ENCODE measurements around the gene PITPNM1. TPM values are rescaled to one million over a fixed set of nuclear protein-coding genes. Genes with fewer than 3 reads are reported as not detected.
"Not testable (repeated sequence)": the region's sequence is repeated elsewhere in the genome, so short reads cannot be mapped to it uniquely, and the experiment has no call there.

Gene PITPNM1
- total RNA-seq, 1 donor from 2014 or later = 55.8 TPM

DNA sequence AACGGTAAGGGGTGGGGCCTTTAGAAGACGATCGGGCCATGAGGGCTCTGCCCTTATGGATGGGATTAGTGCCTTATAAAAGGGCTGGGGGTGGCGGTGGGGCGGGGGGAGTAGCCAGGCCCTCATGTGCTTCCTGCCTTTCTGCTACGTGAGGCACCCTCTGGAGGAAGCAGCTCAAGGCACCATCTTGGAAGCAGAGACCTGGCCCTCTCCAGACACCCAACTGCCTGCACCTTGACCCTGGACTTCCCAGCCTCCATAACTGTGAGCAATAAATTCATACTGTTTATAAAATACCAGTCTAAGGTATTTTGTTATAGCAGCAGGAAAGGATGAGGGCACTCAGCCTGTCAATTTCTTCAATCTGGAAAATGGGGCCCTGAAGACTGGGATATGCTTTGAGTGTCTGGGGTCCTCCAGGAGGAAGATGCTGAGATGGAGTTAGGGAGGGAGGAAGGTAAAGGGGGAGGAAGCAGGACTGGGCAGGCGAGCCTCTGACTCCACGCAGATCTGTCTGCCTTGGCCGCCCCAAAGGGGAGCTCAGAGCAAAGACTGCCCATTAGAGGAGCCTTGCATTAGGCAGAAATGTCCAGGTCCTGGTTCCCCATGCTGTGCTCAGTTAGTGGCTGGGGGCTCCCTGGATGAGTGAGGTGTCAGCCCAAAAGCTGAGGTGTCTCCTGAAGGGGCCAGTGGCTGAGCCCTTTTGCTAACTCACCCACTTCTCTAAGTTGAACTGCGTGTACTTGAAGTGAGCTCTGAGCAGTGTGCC lies 12.8 kb upstream of the PITPNM1 start:
- H3K36me3 Mint-ChIP-seq = no peaks in the 10 kb centered on the region
- H3K27me3 Mint-ChIP-seq (ENCODE audit: low read depth) = peaks cover 28% of the 10 kb centered on the region
- no peak overlapping the region for H3K27ac Mint-ChIP-seq
- DNase-seq (ENCODE audit: low spot score in 2 of 2, unreplicated experiment in 2 of 2) = no peak
- H3K4me3 Mint-ChIP-seq = no peak overlapping the region
- no peak for TF ChIP-seq CTCF (IDR thresholded peaks at IDR 0.05; ENCODE audit: unreplicated experiment)
- no peaks in the 10 kb centered on the region for H3K4me1 Mint-ChIP-seq
- no peaks in the 10 kb centered on the region for H3K9me3 Mint-ChIP-seq

GRCh38 chr11:67516806-67517205 lies 11.6 kb upstream of the PITPNM1 start:
- TF ChIP-seq CTCF (IDR thresholded peaks at IDR 0.05; ENCODE audit: unreplicated experiment) = no peak
- no peak for DNase-seq (ENCODE audit: low spot score in 2 of 2, unreplicated experiment in 2 of 2)
- H3K4me1 Mint-ChIP-seq = no peaks in the 10 kb centered on the region
- no peak overlapping the region for H3K4me3 Mint-ChIP-seq
- H3K27me3 Mint-ChIP-seq (ENCODE audit: low read depth) = peaks cover 32% of the 10 kb centered on the region
- no peaks in the 10 kb centered on the region for H3K36me3 Mint-ChIP-seq
- H3K9me3 Mint-ChIP-seq = no peaks in the 10 kb centered on the region
- no peak overlapping the region for H3K27ac Mint-ChIP-seq

DNA sequence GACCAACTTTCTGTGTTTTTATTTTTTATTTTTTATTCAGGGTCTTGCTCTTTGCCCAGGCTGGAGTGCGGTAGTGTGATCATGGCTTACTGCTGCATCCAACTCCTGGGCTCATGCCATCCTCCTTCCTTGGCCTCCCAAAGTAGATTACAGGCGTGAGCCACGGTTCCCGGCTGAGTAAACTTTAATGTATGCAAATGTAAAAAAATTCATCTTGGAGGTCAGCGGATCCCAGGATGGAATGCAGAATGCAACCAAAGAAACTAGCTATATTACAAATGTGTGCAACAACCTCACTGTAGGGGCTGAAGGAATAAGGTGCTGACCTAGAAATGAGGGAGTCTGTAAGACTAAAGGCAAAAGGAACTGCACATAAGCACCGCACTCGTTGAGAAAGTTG lies 9.0 kb upstream of the PITPNM1 start:
- no peaks in the 10 kb centered on the region for H3K9me3 Mint-ChIP-seq
- H3K27me3 Mint-ChIP-seq (ENCODE audit: low read depth) = peaks cover 42% of the 10 kb centered on the region
- H3K36me3 Mint-ChIP-seq = no peaks in the 10 kb centered on the region
- H3K4me3 Mint-ChIP-seq = no peak overlapping the region
- DNase-seq (ENCODE audit: low spot score in 2 of 2, unreplicated experiment in 2 of 2) = no peak
- no peak for TF ChIP-seq CTCF (IDR thresholded peaks at IDR 0.05; ENCODE audit: unreplicated experiment)
- no peak overlapping the region for H3K27ac Mint-ChIP-seq
- H3K4me1 Mint-ChIP-seq = peaks cover 1% of the 10 kb centered on the region

DNA sequence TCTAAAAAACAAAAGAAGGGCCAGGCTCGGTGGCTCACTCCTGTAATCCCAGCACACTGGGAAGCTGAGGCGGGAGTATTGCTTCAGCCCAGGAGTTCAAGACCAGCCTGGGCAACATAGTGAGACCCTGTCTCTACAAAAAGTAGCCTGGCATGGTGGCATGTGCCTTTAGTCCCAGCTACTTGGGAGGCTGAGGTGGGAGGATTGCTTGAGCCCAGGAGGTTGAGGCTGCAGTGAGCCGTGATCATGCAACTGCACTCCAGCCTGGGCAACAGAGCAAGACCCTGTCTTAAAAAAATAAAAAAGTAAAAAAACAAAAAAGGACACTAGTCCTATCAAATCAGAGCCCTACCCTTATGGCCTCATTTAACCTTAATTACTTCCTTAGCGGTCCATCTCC lies 6.4 kb upstream of the PITPNM1 start:
- Mint-ChIP-seq H3K4me1 (peaks cover 12% of the 10 kb centered on the region), H3K27me3 (ENCODE audit: low read depth) (peaks cover 37% of the 10 kb centered on the region)
- H3K9me3 Mint-ChIP-seq; H3K36me3 Mint-ChIP-seq; H3K27ac Mint-ChIP-seq; DNase-seq (ENCODE audit: low spot score in 2 of 2, unreplicated experiment in 2 of 2); H3K4me3 Mint-ChIP-seq: not testable (repeated sequence)

DNA sequence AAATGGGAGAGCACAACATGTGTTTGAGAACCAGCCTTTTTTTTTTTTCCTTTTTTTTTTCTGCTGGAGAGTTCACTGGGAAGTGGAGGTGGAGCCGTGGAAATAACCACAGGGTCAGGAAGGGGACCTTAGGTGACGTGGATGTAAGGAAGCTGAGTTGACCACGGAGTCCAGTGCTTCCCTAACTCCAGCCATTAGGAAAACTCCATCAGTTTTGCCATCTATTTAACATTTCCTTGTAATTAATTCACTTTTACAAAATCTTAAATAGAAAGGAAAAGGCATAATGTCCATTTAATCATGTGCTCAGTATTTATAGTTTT lies 4.8 kb upstream of the PITPNM1 start:
- H3K27me3 Mint-ChIP-seq (ENCODE audit: low read depth) = peaks cover 32% of the 10 kb centered on the region
- H3K27ac Mint-ChIP-seq = no peak overlapping the region
- no peaks in the 10 kb centered on the region for H3K9me3 Mint-ChIP-seq
- no peaks in the 10 kb centered on the region for H3K36me3 Mint-ChIP-seq
- TF ChIP-seq CTCF (IDR thresholded peaks at IDR 0.05; ENCODE audit: unreplicated experiment) = no peak
- no peak for DNase-seq (ENCODE audit: low spot score in 2 of 2, unreplicated experiment in 2 of 2)
- H3K4me1 Mint-ChIP-seq = peaks cover 19% of the 10 kb centered on the region
- H3K4me3 Mint-ChIP-seq = peak overlapping the region; percentile 79

DNA sequence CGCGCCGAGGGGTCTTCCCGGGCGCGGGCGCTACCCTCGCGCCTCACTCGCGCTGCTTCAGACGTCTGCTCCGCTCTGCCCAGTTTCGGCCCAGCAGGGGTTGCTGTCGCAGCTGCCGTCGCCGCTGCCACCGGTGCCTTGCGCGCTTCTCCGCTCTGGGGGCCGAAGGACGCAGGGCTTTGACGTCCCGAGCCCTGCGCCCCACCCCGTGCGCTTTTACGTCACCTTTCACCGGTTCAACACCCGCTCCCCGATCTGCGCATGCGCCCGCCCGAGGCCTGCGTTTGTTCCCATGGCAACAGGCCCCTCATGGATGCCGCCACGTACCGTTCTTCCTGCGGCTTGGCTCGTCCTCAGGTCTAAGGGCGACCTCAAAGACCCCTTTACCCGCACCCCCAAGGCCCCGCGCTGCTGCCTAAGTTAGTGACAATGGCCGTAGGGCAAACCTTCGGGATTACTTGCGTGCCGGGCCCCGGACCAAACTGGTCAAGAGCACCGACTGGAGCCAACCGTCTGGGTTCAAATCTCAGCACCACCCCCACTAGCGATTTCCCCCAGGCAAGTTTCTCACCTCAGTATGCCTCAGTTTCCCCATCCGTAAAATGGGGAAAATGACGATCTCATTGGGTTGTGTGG lies 3.4 kb upstream of the PITPNM1 start:
- DNase-seq (ENCODE audit: low spot score in 2 of 2, unreplicated experiment in 2 of 2) = peak; percentile 94 to 98
- peaks cover 24% of the 10 kb centered on the region for H3K27me3 Mint-ChIP-seq (ENCODE audit: low read depth)
- H3K4me3 Mint-ChIP-seq = peak overlapping the region; percentile 79
- no peaks in the 10 kb centered on the region for H3K36me3 Mint-ChIP-seq
- peaks cover 24% of the 10 kb centered on the region for H3K4me1 Mint-ChIP-seq
- peak overlapping the region; percentile 96 for H3K27ac Mint-ChIP-seq
- TF ChIP-seq CTCF (IDR thresholded peaks at IDR 0.05; ENCODE audit: unreplicated experiment) = no peak
- H3K9me3 Mint-ChIP-seq = no peaks in the 10 kb centered on the region
